ENCODE measurements around the gene CUL4B.
"Not testable (repeated sequence)": the region's sequence is repeated elsewhere in the genome, so short reads cannot be mapped to it uniquely, and the experiment has no call there.

The CUL4B gene

DNA sequence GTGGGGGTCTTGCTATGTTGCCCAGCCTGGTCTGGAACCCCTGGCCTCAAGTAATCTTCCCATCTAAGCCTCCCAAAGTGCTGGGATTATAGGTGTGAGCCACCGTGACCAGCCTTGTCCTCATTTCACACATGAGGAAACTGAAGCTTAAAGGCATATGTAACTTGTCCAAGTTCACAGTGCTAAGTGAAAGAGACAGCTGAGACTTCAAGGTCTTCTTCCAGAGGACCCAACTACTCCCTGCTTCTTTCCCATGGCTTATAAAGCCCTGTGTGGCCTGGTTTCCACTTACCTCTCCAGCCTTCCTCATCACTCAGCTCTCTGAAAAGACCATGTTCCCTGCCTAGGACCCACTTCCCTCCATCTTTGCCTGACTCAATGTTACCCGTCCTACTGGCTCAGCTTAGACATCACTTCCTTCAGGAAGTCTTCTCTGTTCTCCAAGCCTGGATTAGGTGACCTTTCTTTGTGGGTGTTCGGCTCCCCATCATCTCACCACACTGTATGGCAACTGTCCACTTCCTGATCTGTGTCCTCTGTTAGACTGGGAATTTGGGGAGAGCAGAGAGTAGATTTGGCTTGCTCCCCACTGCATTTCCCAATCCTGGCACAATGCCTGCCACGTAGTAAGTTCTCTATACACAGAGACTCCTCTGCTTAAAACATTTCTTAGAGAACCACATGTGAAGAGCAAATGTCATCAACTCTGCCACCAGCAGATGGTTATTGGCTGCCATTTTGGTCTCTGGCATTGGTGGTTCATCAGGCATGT is 61.3 kb downstream of the CUL4B start:
- no peak for TF ChIP-seq Cebpa-rat (IDR thresholded peaks at IDR 0.05)
- no peaks in the 10 kb centered on the region for H4K20me1 ChIP-seq
- no peak overlapping the region for H3K27ac ChIP-seq
- H3K9ac ChIP-seq = no peak overlapping the region
- H3K4me2 ChIP-seq = no peak overlapping the region
- H3K27me3 ChIP-seq = no peaks in the 10 kb centered on the region; a peak in 1 of 22 replicates
- no peaks in the 10 kb centered on the region for H3K9me3 ChIP-seq (replicated peaks in 1 of 11)
- peaks cover 0 to 15% (median 8%) of the 10 kb centered on the region in 10 experiments; a peak in 10 of 20 replicates for H3K4me1 ChIP-seq
- no peak overlapping the region for H3K4me3 ChIP-seq
- H3K36me3 ChIP-seq = no peaks in the 10 kb centered on the region

DNA sequence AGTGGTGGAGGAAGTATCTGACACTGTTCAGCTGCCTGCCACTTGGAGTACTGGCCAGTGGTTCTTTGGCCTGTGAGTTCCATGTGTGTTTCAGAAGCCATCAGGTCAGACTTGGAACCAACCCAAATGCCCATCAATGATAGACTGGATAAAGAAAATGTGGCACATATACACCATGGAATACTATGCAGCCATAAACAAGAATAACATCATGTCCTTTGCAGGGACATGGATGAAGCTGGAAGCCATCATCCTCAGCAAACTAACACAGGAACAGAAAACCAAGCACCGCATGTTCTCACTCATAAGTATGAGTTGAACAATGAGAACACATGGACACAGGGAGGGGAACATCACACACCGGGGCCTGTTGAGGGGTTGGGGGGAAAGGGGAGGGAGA is 70.6 kb downstream of the CUL4B start:
- H3K27ac ChIP-seq; H3K9me3 ChIP-seq (replicated peaks in 1 of 11); H3K27me3 ChIP-seq; H3K36me3 ChIP-seq; H3K4me2 ChIP-seq; H4K20me1 ChIP-seq; H3K4me3 ChIP-seq; H3K9ac ChIP-seq: not testable (repeated sequence)
- peaks cover 7 to 34% (median 12%) of the 10 kb centered on the region in 10 experiments; a peak in 14 of 20 replicates for H3K4me1 ChIP-seq

GRCh38 chrX:120486786-120487185 is 74.0 kb downstream of the CUL4B start:
- Histone ChIP-seq H3K9me3 (replicated peaks in 1 of 11) (no peaks in the 10 kb centered on the region), H3K4me2 (peak overlapping the region in 8 of 11 experiments; percentile 33 to 72 (median 64); a peak in 10 of 22 replicates), H3K27me3 (no peaks in the 10 kb centered on the region), H3K9ac (no peak overlapping the region), H4K20me1 (no peaks in the 10 kb centered on the region), H3K4me3 (peak overlapping the region in 1 of 10 experiments; percentile 48; a peak in 2 of 20 replicates), H3K36me3 (no peaks in the 10 kb centered on the region), H3K4me1 (peaks cover 8 to 36% (median 12%) of the 10 kb centered on the region in 10 experiments; a peak in 14 of 20 replicates), H3K27ac (peak overlapping the region in 3 of 11 experiments; percentile 86 to 91 (median 90); a peak in 2 of 22 replicates)
- TF ChIP-seq Cebpa-rat (IDR thresholded peaks at IDR 0.05) = no peak

GRCh38 chrX:120485638-120486520 is 74.9 kb downstream of the CUL4B start:
- peak overlapping the region; percentile 45 to 64 (median 56) for H3K4me3 ChIP-seq
- TF ChIP-seq Cebpa-rat (IDR thresholded peaks at IDR 0.05) = no peak

DNA sequence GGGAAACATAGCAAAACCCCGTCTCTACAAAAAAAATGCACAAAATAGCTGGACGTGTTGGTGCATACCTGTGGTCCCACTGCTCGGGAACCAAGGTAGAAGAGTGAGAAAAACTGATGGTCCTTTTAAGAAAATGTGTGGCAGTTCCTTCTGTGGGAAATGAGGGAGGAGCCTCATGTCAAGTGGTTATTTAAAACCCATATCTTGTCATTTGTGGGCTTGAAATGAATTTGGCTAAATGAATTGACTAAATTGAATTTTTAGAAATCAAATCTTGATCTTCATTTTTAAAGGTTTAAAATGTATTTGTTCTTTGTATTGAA is 75.5 kb downstream of the CUL4B start:
- Histone ChIP-seq H3K4me1 (peaks cover 8 to 36% (median 12%) of the 10 kb centered on the region in 10 experiments; a peak in 14 of 20 replicates), H3K27ac (peak overlapping the region; percentile 78 to 91 (median 87); a peak in 21 of 22 replicates), H3K9ac (peak overlapping the region; percentile 77 to 84 (median 82); a peak in 21 of 22 replicates), H4K20me1 (no peaks in the 10 kb centered on the region), H3K4me3 (peak overlapping the region; percentile 45 to 64 (median 56); a peak in 17 of 20 replicates), H3K9me3 (replicated peaks in 1 of 11) (no peaks in the 10 kb centered on the region), H3K36me3 (no peaks in the 10 kb centered on the region), H3K4me2 (peak overlapping the region; percentile 28 to 72 (median 62); a peak in 19 of 22 replicates), H3K27me3 (no peaks in the 10 kb centered on the region)
- no peak for TF ChIP-seq Cebpa-rat (IDR thresholded peaks at IDR 0.05)

More at GRCh38 chrX:120485638-120486520, 74.9 kb downstream of the CUL4B start:
- no peaks in the 10 kb centered on the region for H4K20me1 ChIP-seq
- no peaks in the 10 kb centered on the region for H3K9me3 ChIP-seq (replicated peaks in 1 of 11)
- peaks cover 8 to 36% (median 12%) of the 10 kb centered on the region in 10 experiments; a peak in 14 of 20 replicates for H3K4me1 ChIP-seq
- H3K27ac ChIP-seq = peak overlapping the region; percentile 78 to 91 (median 87)
- no peaks in the 10 kb centered on the region for H3K36me3 ChIP-seq
- peak overlapping the region; percentile 53 to 79 (median 64) for H3K4me2 ChIP-seq
- no peaks in the 10 kb centered on the region for H3K27me3 ChIP-seq
- peak overlapping the region; percentile 77 to 84 (median 82) for H3K9ac ChIP-seq

GRCh38 chrX:120477453-120477852 is 83.3 kb downstream of the CUL4B start:
- H3K9ac ChIP-seq = no peak overlapping the region
- H3K4me2 ChIP-seq = no peak overlapping the region
- no peaks in the 10 kb centered on the region for H3K27me3 ChIP-seq
- no peak overlapping the region for H3K27ac ChIP-seq
- no peak for TF ChIP-seq Cebpa-rat (IDR thresholded peaks at IDR 0.05)
- no peak overlapping the region for H3K4me3 ChIP-seq
- H3K9me3 ChIP-seq (replicated peaks in 1 of 11) = no peaks in the 10 kb centered on the region
- no peaks in the 10 kb centered on the region for H3K36me3 ChIP-seq
- H4K20me1 ChIP-seq = no peaks in the 10 kb centered on the region
- H3K4me1 ChIP-seq = no peaks in the 10 kb centered on the region

GRCh38 chrX:120476714-120477113 is 84.0 kb downstream of the CUL4B start:
- no peak overlapping the region for H3K4me2 ChIP-seq
- no peak for TF ChIP-seq Cebpa-rat (IDR thresholded peaks at IDR 0.05)
- no peaks in the 10 kb centered on the region for H3K27me3 ChIP-seq
- H3K9me3 ChIP-seq (replicated peaks in 1 of 11) = no peaks in the 10 kb centered on the region
- H3K4me1 ChIP-seq = no peaks in the 10 kb centered on the region
- no peaks in the 10 kb centered on the region for H4K20me1 ChIP-seq
- no peak overlapping the region for H3K9ac ChIP-seq
- no peaks in the 10 kb centered on the region for H3K36me3 ChIP-seq
- H3K4me3 ChIP-seq = no peak overlapping the region
- no peak overlapping the region for H3K27ac ChIP-seq

DNA sequence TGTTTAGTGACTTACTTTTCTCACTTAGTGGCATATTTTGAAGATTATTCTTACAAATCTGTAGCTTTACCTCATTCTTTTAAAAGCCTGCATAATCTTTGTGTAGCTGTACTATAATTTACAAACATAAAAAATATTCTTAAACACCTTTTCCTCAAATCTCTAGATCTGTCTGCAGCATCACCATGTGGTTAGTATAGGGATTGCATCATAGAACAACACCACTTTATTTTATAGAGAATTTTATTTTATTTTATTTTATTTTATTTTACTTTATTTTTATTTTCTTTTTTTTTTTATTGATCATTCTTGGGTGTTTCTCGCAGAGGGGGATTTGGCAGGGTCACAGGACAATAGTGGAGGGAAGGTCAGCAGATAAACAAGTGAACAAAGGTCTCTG is 85.3 kb downstream of the CUL4B start:
- H3K4me1 ChIP-seq; H3K9ac ChIP-seq; H3K4me2 ChIP-seq; H3K27ac ChIP-seq; H3K27me3 ChIP-seq; H3K9me3 ChIP-seq (replicated peaks in 1 of 11); H4K20me1 ChIP-seq; H3K36me3 ChIP-seq; H3K4me3 ChIP-seq: not testable (repeated sequence)
- peak in 1 of 11 experiments; percentile 23; a peak in 1 of 22 replicates for TF ChIP-seq Cebpa-rat (IDR thresholded peaks at IDR 0.05)
